ENCODE results near the gene TNFAIP2. TPM values are rescaled to one million over a fixed set of nuclear protein-coding genes. Genes with fewer than 3 reads are reported as not detected.
A peak's percentile ranks its signal among the peaks of the same experiment; 100 is the strongest.

TNFAIP2 gene
- total RNA-seq, 1 donor from 2014 or later, result 82.7 TPM

- no peak for DNase-seq (ENCODE audit: extremely low spot score in 2 of 2)
- H3K4me1 ChIP-seq, result peaks cover 67% of the 10 kb centered on the region
- H3K36me3 ChIP-seq, result peaks cover 0 to 45% of the 10 kb centered on the region in 2 donors
Measured at GRCh38 chr14:103131580-103131979, 8.3 kb downstream of the TNFAIP2 start.

GRCh38 chr14:103132381-103133209, 9.3 kb downstream of the TNFAIP2 start:
- Histone ChIP-seq H3K27me3 (no peaks in the 10 kb centered on the region), H3K4me1 (peaks cover 69% of the 10 kb centered on the region), H3K27ac (peak overlapping the region; percentile 72), H3K9me3 (no peaks in the 10 kb centered on the region), H3K36me3 (peaks cover 0 to 45% of the 10 kb centered on the region in 2 donors), H3K4me3 (no peak overlapping the region)
- TF ChIP-seq POLR2A (IDR thresholded peaks at IDR 0.05) (no peak), POLR2AphosphoS5 (IDR thresholded peaks at IDR 0.05; ENCODE audit: insufficient read depth in 1 of 2, low read depth in 1 of 2) (no peak), CTCF (IDR thresholded peaks at IDR 0.05) (no peak)
- intact Hi-C loops (cut with DNase I), result no loop called here
- DNase-seq (ENCODE audit: extremely low spot score in 2 of 2), result no peak

More at GRCh38 chr14:103131580-103131979, 8.3 kb downstream of the TNFAIP2 start:
- Histone ChIP-seq H3K9me3 (no peaks in the 10 kb centered on the region), H3K27ac (peak overlapping the region; percentile 72), H3K4me3 (no peak overlapping the region), H3K27me3 (no peaks in the 10 kb centered on the region)
- intact Hi-C loops (cut with DNase I), result no loop called here
- TF ChIP-seq POLR2A (IDR thresholded peaks at IDR 0.05) (no peak), POLR2AphosphoS5 (IDR thresholded peaks at IDR 0.05; ENCODE audit: insufficient read depth in 1 of 2, low read depth in 1 of 2) (no peak), CTCF (IDR thresholded peaks at IDR 0.05) (no peak)

GRCh38 chr14:103133210-103134140, 10.2 kb downstream of the TNFAIP2 start:
- Histone ChIP-seq H3K27me3 (no peaks in the 10 kb centered on the region), H3K36me3 (peaks cover 0 to 45% of the 10 kb centered on the region in 2 donors), H3K4me1 (peaks cover 69% of the 10 kb centered on the region), H3K27ac (no peak overlapping the region), H3K4me3 (no peak overlapping the region), H3K9me3 (no peaks in the 10 kb centered on the region)
- intact Hi-C loops (cut with DNase I), result no loop called here
- DNase-seq (ENCODE audit: extremely low spot score in 2 of 2), result no peak
- no peak for TF ChIP-seq POLR2AphosphoS5 (IDR thresholded peaks at IDR 0.05; ENCODE audit: insufficient read depth in 1 of 2, low read depth in 1 of 2)
- TF ChIP-seq POLR2A (IDR thresholded peaks at IDR 0.05), result no peak
- no peak for TF ChIP-seq CTCF (IDR thresholded peaks at IDR 0.05)

GRCh38 chr14:103134405-103134804, 11.1 kb downstream of the TNFAIP2 start:
- Histone ChIP-seq H3K36me3 (peaks cover 0 to 45% of the 10 kb centered on the region in 2 donors), H3K27me3 (no peaks in the 10 kb centered on the region), H3K4me3 (no peak overlapping the region), H3K9me3 (no peaks in the 10 kb centered on the region), H3K27ac (no peak overlapping the region), H3K4me1 (peaks cover 69% of the 10 kb centered on the region)
- intact Hi-C loops (cut with DNase I), result no loop called here
- DNase-seq (ENCODE audit: extremely low spot score in 2 of 2), result no peak
- TF ChIP-seq POLR2A (IDR thresholded peaks at IDR 0.05), result no peak
- TF ChIP-seq POLR2AphosphoS5 (IDR thresholded peaks at IDR 0.05; ENCODE audit: insufficient read depth in 1 of 2, low read depth in 1 of 2), result no peak
- TF ChIP-seq CTCF (IDR thresholded peaks at IDR 0.05), result no peak
